HG02588 (cell line): ENCODE data around the gene KCNE1.
"Not testable (repeated sequence)": the region's sequence is repeated elsewhere in the genome, so short reads cannot be mapped to it uniquely, and the experiment has no call there.

ENCODE experiments used
- ATAC-seq: cut with Tn5 transposase; IDR thresholded peaks from one replicate; pipeline ENCODE4 v1.9.1; 2021; ENCODE audit warnings: mild to moderate bottlenecking, moderate library complexity; ENCODE audit not compliant: unreplicated experiment

The KCNE1 gene

DNA sequence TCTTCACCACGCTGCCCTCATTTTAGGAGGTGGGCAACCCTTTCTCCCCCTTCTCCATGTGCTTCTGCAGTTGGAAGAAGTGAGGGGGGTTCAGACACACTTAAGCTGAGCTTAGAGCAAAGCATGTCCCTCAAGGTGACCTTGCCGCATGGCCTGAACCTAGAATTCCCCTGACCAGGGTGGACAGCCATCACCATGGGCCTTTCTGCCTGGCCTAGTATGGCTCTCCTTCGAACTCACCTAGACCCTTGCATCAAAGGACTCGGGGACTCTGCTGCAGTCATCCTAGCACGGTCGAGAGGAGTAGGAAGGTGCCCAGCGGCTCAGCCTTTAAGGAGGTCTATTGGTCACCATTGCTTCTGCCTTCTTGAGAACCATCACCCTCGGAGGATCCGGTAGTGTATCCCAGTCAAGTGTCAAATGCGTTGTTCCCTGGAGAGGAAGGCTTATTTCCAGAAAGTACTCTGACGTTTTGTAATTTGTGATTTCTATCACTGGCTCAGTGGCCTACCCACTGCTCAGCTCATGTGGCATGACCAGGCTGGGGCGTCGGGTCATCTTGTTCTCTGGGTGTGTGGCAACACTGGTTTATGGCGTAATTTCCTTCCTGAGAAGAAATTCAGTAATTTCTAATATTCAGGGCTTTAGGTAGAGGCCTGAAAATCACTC is at the start of gene KCNE1:
Gene KCNE1, minus strand, starts transcription at position 424 of the 669 bp plus-strand sequence. CDS start 62,576 bp downstream, outside the sequence.
- ATAC-seq: no peak

DNA sequence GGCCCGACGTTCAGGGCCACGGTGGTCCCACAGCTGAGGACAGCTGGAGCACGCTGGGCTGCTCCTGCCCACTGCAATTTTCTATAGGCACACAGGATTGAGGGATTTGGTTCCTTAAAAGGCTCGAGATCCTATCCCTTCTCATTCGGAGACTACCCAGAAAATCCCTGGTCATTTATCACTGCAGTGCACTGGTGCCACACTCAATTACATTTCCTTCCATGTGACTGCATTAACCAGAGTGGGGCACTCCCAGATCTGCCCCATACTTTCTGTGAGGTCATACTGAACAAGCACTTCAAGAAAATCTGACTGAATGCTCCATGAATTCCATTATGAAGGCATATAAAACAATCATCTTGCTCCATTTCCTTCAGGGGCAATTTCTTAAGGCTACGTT is 49.8 kb upstream of the KCNE1 start:
- ATAC-seq: no peak

DNA sequence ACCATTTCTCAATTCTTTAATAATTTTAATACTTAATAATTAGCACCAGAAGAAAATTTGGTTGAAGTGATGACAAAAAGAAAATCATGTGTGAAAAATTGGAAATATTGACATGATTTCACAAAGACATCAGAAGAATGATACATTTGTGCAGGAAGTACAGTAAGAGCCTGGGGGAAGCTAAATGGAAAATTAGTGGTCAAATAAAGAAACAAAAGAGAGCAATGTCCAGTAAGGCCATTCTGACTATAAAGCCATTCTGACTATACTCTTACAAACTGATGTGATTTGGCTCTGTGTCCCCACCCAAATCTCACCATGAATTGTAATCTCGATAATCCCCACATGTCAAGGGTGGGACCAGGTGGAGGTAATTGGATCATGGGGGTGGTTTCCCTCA is 48.6 kb upstream of the KCNE1 start:
- no peak for ATAC-seq

DNA sequence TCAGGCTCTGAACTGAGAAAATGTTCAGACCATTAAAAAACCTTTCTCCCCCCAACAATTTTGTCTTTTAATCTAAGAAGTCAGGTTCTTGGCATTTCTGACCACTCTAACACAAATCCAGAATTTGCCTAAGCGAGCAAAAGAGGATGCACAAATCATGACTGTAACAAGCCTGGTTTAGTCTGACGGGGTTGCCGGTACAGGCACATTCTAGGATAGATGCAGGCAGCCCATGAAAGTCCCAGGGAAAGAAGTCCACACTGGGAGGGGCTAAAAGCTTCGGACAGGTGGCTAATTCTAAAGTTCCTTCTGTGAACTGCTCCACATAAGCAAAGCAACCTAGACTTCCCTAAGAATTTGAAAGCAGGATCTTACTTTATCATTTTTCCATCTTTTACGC is 48.0 kb upstream of the KCNE1 start:
- ATAC-seq: no peak

DNA sequence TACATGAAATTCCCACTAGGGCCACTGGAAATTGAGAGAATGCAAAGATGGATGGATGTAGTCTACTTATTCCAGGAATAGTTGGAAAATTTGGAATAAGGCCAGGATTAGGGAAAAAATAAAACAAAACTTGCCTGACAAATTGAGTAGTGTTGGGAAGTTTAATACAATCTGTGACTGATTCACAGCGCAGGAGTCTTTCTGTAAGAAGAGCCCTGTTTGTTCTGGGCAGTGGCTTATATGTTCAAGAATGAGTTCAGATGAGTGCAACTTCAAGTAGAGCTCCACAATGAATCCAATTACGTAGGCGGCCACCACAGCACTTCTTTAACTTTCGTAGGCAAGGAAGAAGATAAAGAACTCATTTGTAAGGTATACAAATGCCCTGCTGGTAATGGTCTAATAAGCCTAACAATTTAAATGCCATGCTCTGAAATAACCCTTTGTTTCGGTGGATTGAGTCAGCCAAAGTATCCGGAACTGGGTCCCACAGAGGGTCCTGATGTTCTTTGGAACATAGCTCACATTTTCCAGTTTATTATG is 47.1 kb upstream of the KCNE1 start:
- no peak for ATAC-seq

DNA sequence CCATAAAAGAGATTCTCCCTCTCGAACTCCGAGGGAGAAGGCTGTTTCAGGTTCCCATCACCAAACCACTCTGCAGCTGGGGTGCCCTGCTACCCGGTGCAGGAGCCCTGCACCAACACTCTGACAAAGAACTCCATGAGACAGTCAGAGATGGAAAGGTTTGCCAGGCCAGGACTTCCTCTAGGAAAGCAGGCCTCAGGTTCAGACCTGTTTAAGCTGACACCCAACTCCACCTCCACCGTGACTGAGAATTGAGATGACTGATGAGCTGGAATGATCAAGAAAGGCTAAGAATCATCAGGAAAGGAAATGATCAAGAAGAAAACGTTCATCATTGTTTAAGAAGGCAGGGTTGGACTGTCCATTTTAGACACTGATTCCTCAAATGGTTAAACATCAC is 46.2 kb upstream of the KCNE1 start:
- no peak for ATAC-seq

DNA sequence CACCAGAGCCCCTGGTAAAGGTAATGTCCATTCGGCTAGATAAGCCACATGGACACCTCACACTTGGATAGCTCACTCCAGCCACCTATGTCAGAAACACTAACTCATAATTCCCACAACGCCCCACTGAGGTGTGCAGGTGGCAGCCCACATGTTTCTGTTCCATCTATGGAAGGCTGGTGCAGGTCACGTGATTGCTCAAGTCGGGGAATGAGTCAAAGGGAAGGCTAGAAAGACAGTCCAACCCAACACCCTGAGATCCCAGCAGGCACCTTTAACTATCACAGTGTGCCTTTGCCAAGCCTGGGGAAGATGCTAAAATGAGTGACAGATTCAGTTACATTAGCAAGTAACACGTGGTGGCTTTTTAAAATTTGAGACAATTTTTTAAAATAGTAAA is 45.3 kb upstream of the KCNE1 start:
- ATAC-seq: no peak

DNA sequence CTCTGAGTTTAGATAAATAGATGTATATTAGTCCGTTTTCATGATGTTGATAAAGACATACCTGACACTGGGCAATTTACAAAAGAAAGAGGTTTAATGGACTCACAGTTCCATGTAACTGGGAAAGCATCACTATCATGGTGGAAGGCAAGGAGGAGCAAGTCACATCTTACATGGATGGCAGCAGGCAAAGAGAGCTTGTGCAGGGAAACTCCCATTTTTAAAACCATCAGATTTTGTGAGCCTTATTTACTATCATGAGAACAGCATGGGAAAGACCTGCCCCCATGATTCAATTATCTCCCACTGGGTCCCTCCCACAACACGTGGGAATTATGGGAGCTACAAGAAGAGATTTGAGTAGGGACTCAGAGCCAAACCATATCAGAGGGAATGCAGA is 42.7 kb upstream of the KCNE1 start:
- ATAC-seq: not testable (repeated sequence)

DNA sequence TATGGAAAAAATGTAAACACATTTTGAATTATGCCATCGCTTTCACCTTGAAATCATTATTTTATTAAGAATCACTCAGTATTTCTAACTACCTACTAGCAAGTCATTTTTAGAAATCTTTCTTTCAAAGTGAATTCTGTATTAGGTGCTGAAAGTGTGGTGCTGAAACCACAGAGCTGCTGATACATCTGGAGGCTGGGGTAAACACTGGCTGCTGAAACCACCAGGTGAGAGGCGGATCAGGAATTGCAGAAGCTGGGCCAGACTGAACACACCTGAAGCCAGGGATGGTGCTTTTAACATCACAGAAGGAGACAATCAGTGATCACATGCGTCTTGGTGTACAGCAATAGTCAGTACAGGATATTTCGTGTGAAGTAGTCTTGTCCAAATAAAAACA is 42.2 kb upstream of the KCNE1 start:
- ATAC-seq: no peak

DNA sequence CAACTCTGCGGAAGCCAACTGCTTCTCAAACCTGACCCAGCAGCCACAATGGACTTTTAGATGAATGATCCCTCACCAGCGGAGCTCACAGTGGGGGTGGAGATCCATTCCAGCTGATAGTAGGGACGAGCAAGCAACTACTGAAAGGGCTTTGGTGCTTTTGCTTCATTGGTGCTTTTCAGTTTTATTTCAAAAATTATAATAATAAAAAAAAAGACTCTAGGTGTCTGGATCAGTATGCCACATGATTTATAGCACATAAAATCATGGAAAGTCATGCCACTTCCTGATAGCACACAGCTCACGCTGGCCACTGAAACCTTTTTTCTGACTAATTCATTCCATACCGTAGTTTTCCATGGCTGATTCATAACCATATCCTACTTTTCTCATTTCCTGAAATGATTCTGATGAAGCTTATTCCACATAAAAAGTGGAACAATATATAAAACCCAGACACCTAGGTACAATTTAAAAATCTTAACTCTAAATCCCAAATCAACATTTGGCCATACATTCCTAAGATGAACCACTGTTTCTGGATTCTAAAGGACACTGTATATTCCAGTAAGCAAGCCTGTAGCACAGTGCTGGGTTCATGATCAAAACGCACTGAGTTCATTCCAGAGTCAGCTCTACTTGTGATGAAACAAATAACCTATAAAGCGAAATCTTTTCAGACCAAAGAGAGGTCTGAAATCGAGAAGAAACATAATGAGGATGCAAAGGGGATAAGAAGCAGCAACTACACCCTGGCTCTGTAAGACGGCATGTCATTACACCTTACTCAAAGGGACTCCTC is 41.3 kb upstream of the KCNE1 start:
- no peak for ATAC-seq

DNA sequence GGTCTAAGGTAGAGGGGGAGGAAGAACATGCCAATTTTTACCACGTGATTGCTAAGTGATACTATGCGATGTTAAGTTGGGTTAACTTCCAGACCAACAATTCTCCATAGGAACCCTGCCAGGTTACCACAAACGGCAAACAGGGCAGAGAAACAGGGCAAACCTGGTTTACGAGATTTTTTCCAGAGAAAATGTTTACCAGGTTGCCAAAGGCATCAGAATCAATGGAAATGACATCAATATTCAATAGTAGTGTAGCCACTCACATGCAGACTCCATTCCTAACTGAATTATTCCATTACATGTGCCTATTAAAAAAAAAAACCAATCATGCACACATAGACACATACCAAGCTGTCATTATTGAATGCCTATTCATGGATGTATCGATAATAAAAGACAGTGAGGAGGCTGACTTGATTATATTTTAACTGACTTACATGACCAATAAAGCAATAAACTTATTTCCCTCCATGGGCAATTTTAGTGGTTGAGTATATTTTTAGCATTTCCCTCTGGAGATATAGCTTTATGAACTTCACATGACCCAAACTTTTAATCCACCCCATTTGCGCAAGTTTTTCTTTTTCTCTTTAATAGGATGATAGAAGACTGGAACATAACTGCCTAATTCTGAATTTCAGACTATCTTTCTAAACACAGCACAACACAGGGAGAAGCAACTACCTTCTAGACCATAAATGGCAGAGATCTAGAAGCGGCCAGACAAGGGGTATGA is 40.5 kb upstream of the KCNE1 start:
- ATAC-seq: no peak

DNA sequence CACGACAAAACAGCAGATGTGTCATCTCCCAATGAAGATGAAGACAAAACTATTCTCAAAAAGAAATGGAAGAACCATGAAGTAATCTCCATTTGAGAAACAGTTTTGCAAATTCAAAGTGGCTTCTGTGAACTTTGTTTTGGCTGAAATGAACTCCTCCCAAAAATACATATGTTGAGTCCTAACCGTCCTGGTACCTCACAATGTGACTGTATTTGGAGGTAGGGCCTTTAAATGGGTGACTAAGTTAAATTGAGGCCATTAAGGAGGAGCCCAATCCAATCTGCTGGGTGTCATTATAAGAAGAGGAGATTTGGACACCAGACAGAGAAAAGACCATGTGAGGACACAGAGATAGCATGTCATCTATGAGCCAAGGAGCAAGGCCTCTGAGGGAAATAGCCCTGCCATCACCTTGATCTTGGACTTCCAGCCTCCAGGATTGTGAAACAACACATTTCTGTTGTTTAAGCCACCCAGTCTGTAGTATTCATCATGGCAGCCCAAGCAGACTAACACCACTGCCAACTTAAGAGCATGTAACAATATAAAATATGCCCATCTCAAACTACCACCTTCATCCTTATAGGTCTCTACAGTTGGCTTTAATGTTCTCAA is 38.3 kb upstream of the KCNE1 start:
- ATAC-seq: no peak

DNA sequence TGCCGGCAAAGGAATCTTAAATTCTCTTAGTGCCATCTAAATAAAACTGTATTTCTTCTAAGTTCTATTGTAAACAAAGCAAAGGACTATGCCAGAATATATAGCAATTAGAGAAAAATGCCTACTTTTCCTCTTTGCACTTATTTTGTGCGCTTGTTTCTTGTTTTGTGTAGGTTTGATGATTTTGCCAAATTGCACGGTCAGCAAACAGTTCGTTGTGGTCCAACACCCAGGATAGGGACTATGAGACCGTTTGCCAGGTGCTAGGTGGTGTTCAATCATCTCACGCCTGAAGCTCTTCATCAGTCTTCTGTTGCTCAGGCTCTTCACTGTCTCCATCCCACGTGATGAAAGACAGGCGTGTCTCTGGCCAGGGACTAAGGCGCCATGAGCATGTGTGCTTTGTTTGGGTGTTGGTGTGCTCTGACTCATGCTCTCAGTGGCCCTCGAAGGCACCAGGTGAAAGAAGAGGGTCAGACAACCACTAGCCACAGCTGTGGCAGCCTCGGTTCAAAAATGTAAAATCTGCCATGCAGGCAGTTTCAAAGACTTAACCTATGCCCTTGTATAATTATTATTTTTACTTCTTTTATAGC is 36.9 kb upstream of the KCNE1 start:
- no peak for ATAC-seq

DNA sequence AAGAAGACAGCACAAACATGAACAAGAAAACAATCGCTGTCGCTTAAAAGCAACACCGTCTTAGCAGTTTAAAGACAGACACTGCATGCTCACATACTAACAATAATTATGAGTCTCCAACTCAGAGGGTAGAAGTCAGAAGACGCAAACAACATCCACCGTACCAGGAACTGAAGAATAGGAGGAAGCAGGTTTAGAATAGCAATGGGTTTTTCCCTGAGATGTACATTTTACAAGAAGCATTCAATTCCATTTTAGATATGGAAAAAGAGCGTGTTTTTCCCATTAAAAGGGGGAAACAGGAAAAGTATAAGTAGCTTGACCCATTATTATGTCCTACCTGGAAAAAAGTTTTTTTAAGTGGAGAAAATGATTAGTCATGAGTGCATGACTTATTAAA is 34.5 kb upstream of the KCNE1 start:
- ATAC-seq: no peak

DNA sequence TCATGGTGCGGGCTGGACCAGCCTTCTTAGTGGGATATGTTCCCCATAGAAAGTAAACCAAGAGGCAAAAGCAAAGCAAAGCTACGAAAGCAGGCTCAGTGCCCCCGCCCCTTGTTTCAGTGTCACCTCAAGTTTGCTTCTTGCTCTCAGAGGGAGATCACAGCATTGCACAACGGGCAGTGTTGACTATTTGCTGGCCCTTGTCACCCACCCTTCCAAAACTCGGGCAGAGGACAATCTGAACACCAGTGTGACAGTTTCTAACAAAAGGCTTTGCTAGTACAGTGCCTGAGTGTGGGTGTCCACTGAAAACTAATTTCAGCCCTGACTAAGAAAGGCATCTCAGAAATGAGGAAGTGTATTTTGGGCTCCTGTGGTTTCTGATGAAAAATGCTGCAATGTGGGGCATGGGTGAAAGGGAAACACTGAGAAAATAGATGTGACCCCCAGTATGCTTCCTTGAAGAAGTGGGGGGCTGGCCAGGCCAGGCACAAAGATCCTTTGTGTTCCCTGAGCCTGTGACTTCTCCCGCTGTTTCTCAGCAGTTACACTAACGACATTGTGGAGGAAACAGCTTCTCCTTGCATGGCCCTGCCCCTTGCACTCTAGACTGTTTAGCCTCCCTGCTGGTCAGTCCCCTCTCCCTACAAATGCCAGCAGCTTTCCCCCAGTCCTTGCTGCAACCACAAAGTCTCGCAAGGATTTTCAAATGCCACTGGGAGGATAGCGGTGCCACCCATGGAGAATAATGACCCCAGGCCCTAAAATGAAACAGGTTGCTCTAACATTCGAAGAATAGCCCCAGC is 33.3 kb upstream of the KCNE1 start:
- ATAC-seq: peak; percentile 84

DNA sequence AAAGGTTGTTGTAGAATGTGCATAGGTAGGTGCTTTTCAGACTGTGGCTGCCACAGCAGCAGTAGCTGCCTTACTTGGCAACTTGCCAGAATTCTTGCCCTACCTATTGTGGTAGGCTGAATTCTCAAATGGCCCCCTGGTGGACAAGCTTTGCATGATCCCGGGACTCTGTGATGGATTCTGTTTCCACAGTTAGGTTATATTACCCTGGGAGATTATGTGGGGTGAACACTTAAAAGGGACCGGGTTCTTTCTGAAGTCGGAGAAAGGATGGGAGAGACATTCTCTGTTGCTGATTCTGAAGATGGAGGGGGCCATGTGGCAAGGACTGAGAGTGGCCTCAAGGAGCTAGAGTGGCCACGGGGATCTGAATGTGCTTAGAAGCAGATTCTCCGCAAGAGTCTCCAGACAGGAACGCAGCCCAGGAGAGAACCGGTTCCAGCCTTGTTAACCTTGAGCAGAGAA is 32.1 kb upstream of the KCNE1 start:
- no peak for ATAC-seq

DNA sequence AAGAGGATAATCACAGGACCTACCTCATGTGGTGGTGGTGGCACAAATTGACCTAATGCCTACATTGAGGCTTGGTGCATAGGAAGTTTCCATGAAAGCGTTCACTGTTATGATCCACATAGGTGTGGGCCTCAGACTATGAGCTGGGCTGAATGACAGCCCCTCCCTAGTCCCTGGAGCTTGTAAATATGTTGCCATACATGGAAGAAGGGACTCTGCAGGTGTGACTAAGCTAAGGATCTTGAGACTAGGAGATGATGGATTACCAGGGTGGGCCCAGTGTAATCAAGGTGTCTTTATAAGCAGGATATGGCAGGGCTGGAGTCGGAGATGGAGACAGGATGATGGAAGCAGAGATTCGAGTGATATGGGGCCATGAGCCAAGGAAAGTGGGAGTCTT is 31.0 kb upstream of the KCNE1 start:
- ATAC-seq: no peak

DNA sequence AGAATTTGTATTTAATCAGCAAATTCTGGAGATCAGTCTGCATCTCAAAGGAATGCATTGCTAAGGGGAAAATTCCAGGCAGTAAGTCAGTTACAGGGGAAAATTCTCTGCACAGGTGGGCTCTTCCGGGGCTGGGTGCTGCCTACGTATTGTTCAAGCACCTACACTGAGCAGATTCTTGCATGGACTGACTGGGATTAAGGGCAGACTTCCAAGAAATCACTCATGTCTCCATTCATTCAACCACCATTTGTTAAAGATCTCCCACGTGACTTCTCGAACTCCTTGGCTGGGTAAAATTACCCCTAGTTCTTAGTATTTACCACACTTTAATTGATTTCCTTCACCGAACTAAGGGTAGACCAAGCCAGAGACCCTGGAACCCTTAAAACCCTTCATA is 28.2 kb upstream of the KCNE1 start:
- no peak for ATAC-seq

DNA sequence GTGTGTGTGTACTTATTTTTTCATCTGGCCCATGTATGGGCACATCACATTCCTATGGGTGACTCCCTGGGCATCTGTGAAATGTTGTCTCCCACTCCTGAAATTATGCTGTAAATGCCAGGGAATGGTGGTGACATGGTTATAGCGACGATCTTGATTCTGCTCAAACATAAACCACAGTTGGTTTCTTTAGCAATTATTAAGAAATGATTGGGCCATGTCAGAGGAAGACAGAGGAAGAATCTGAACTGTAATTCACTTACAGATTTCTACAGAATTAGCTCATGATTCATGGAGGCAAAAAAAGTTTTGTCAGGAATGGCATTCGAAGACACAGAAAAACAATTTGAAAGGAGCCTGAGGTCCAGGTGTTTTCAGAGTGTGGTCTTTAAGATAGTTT is 25.8 kb upstream of the KCNE1 start:
- ATAC-seq: no peak

DNA sequence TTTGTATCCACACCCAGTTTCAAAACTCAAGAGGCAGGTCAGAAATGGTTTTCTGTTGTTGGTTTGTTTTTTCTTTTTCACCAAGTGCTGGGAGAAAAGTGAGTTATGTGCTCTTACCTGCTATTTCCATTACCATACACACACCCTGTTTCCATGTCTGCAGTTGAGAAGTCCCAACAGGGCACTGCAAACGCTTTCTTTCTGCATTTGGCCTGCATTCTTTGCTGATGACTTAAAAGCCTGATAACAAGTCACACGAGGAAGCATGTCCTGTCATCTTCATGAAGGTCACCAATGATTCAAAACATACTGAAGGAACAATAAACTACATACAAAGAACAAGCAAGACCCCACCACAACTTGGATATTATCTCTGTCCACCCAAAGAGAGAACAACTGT is 24.8 kb upstream of the KCNE1 start:
- ATAC-seq: no peak
